DMS53 treated with DMSO at 0.1 percent for 48 hours (cell line): Measurements from ENCODE around the gene CYP11A1.

ENCODE experiments used
- DNase-seq: peaks from one replicate; lab custom pipeline; 2025; ENCODE audit not compliant: unreplicated experiment; lab: John Stamatoyannopoulos, UW

Gene CYP11A1

GRCh38 chr15:74350295-74351275 lies 16.9 kb downstream of the CYP11A1 start:
- DNase-seq, result no peak

GRCh38 chr15:74349241-74349778 lies 18.1 kb downstream of the CYP11A1 start:
- DNase-seq, result no peak

- no peak for DNase-seq
Observed at GRCh38 chr15:74347757-74348250, 19.6 kb downstream of the CYP11A1 start.

- no peak for DNase-seq
Observed at GRCh38 chr15:74345051-74345450, 22.4 kb downstream of the CYP11A1 start.

- DNase-seq, result no peak
Observed at GRCh38 chr15:74343797-74344127, 23.7 kb downstream of the CYP11A1 start.

- no peak for DNase-seq
Observed at GRCh38 chr15:74343127-74343796, 24.2 kb downstream of the CYP11A1 start.

GRCh38 chr15:74340150-74340549 lies 27.3 kb downstream of the CYP11A1 start:
- no peak for DNase-seq

- DNase-seq, result no peak
Observed at GRCh38 chr15:74339371-74339770, 28.1 kb downstream of the CYP11A1 start.

- no peak for DNase-seq
Observed at GRCh38 chr15:74338676-74339075, 28.8 kb downstream of the CYP11A1 start.

GRCh38 chr15:74337607-74338211 lies 29.7 kb downstream of the CYP11A1 start:
- DNase-seq, result no peak

- DNase-seq, result no peak
Observed at GRCh38 chr15:74337146-74337545, 30.3 kb downstream of the CYP11A1 start.

- no peak for DNase-seq
Observed at GRCh38 chr15:74336061-74337005, 31.1 kb downstream of the CYP11A1 start.

- no peak for DNase-seq
Observed at GRCh38 chr15:74335396-74335795, 32.0 kb downstream of the CYP11A1 start.

GRCh38 chr15:74334127-74334526 lies 33.3 kb downstream of the CYP11A1 start:
- no peak for DNase-seq

- DNase-seq, result no peak
Observed at GRCh38 chr15:74333662-74334061, 33.8 kb downstream of the CYP11A1 start.

GRCh38 chr15:74333093-74333492 lies 34.4 kb downstream of the CYP11A1 start:
- DNase-seq, result no peak

GRCh38 chr15:74332611-74333010 lies 34.8 kb downstream of the CYP11A1 start:
- DNase-seq, result no peak

- no peak for DNase-seq
Observed at GRCh38 chr15:74332011-74332410, 35.4 kb downstream of the CYP11A1 start.

GRCh38 chr15:74330861-74331408 lies 36.5 kb downstream of the CYP11A1 start:
- no peak for DNase-seq
